ENCODE measurements around the gene ELMO3. TPM values are rescaled to one million over a fixed set of nuclear protein-coding genes. Genes with fewer than 3 reads are reported as not detected.
A peak's percentile ranks its signal among the peaks of the same experiment; 100 is the strongest.

Gene ELMO3
- total and polyA plus RNA-seq, 2 of the 13 experiments (the other 11 are each of a cell fraction or from before 2014, with no cell fraction given), result 2.6 to 4.0 TPM

- TF ChIP-seq HNF1A (IDR thresholded peaks at IDR 0.05; ENCODE audit: low read depth), result 0 out of 2 replicates have a peak, but pooled peaks have one; percentile 10
- TF ChIP-seq HNF1A (CRISPR knock-in tag; IDR thresholded peaks at IDR 0.05; ENCODE audit: borderline replicate concordance), result no peak; the same call in 1 of the 2 replicates
- no peak for TF ChIP-seq ZNF644 (CRISPR knock-in tag; IDR thresholded peaks at IDR 0.05; ENCODE audit: low read depth)
- no peak; the same call in 1 of the 2 replicates for TF ChIP-seq ZNF567 (CRISPR knock-in tag; IDR thresholded peaks at IDR 0.05; ENCODE audit: borderline replicate concordance)
- TF ChIP-seq ZNF235 (CRISPR knock-in tag; IDR thresholded peaks at IDR 0.05; ENCODE audit: borderline replicate concordance), result 0 out of 2 replicates have a peak, but pooled peaks have one; percentile 12
- no peak for TF ChIP-seq ZHX1 (CRISPR knock-in tag; IDR thresholded peaks at IDR 0.05; ENCODE audit: low read depth)
- no peak; the same call in 1 of the 2 replicates for TF ChIP-seq ZNF782 (CRISPR knock-in tag; IDR thresholded peaks at IDR 0.05; ENCODE audit: borderline replicate concordance)
- TF ChIP-seq MIER3 (CRISPR knock-in tag; IDR thresholded peaks at IDR 0.05; ENCODE audit: borderline replicate concordance), result no peak
- no peak for TF ChIP-seq SMAD3 (CRISPR knock-in tag; IDR thresholded peaks at IDR 0.05)
- TF ChIP-seq ZNF589 (CRISPR knock-in tag; conservative IDR thresholded peaks at IDR 0.05), result no peak
- TF ChIP-seq ZSCAN21 (CRISPR knock-in tag; IDR thresholded peaks at IDR 0.05; ENCODE audit: borderline replicate concordance), result peak; percentile 83
- TF ChIP-seq ZNF256 (CRISPR knock-in tag; conservative IDR thresholded peaks at IDR 0.05), result no peak
- peak; percentile 41; the same call in 1 of the 2 replicates for TF ChIP-seq KDM2A (CRISPR knock-in tag; IDR thresholded peaks at IDR 0.05; ENCODE audit: borderline replicate concordance, low read depth)
- TF ChIP-seq NCOA1 (CRISPR knock-in tag; IDR thresholded peaks at IDR 0.05), result 0 out of 2 replicates have a peak, but pooled peaks have one; percentile 58
- peak; percentile 49; the same call in 1 of the 2 replicates for TF ChIP-seq HOXD1 (CRISPR knock-in tag; IDR thresholded peaks at IDR 0.05)
- TF ChIP-seq ZNF605 (CRISPR knock-in tag; IDR thresholded peaks at IDR 0.05), result no peak
- TF ChIP-seq HHEX (CRISPR knock-in tag; IDR thresholded peaks at IDR 0.05), result no peak
- TF ChIP-seq PAF1 (CRISPR knock-in tag; IDR thresholded peaks at IDR 0.05), result no peak
- TF ChIP-seq ZNF350 (CRISPR knock-in tag; IDR thresholded peaks at IDR 0.05; ENCODE audit: borderline replicate concordance, low read depth), result no peak
- no peak for TF ChIP-seq LRRFIP1 (CRISPR knock-in tag; conservative IDR thresholded peaks at IDR 0.05)
- peak; percentile 46; the same call in 1 of the 2 replicates for TF ChIP-seq SIX4 (CRISPR knock-in tag; IDR thresholded peaks at IDR 0.05)
Measured at GRCh38 chr16:67170168-67170948, 28.6 kb upstream of the ELMO3 start, which contains the start of gene NOL3 (continued).

Data from HepG2 (cell line).